Upper lobe of left lung (tissue), 6 donors: ENCODE data around the gene CPPED1. TPM values are rescaled to one million over a fixed set of nuclear protein-coding genes. Genes with fewer than 3 reads are reported as not detected.

ENCODE experiments used
- ATAC-seq, 2 donors: fragments of 200-7000 bp; cut with Tn5 transposase; one replicate each; pipeline ENCODE4 v1.9.1; 2022; ENCODE audit warnings: mild to moderate bottlenecking in 2 of 2, moderate library complexity in 2 of 2; ENCODE audit not compliant: low FRiP score in 2 of 2
- DNase-seq, 2 donors: peaks; one replicate each; pipeline ENCODE4 v3.0.0-alpha.2; 2019 to 2020
- H3K27ac ChIP-seq, 4 donors: fragments of 200-600 bp; sonication (generic); one replicate each; pipeline ENCODE4 v1.5.1; 2016 to 2019
- H3K27me3 ChIP-seq, 4 donors: fragments of 200-600 bp; sonication (generic); one replicate each; pipeline ENCODE4 v1.5.1; 2017 to 2019
- H3K36me3 ChIP-seq, 4 donors: fragments of 200-600 bp; sonication (generic); one replicate each; pipeline ENCODE4 v1.5.1; 2016 to 2019
- H3K4me1 ChIP-seq, 4 donors: fragments of 200-600 bp; sonication (generic); one replicate each; pipeline ENCODE4 v1.5.1; 2018 to 2019
- H3K4me3 ChIP-seq, 4 donors: fragments of 200-600 bp; sonication (generic); one replicate each; pipeline ENCODE4 v1.5.1; 2017 to 2019; ENCODE audit warnings: mild to moderate bottlenecking in 2 of 4, moderate library complexity in 1 of 4
- H3K9me3 ChIP-seq, 4 donors: fragments of 200-600 bp; sonication (generic); one replicate each; pipeline ENCODE4 v1.5.1; 2018 to 2019
- EP300 ChIP-seq, 4 donors: sonication (generic); formaldehyde crosslinking; IDR thresholded peaks; one replicate each; pipeline ENCODE4 v1.5.1; 2017; ENCODE audit warnings: antibody characterized with exemption in 4 of 4, control low read depth in 2 of 4
- POLR2A ChIP-seq, 4 donors: fragments of 450-650 bp; IDR thresholded peaks; one replicate each; pipeline ENCODE4 v1.5.1; 2016 to 2017; ENCODE audit warnings: antibody characterized with exemption in 4 of 4, mild to moderate bottlenecking in 2 of 4
- POLR2AphosphoS5 ChIP-seq, 2 donors: sonication (generic); formaldehyde crosslinking; IDR thresholded peaks; one replicate each; pipeline ENCODE4 v1.5.1; 2017; ENCODE audit warnings: antibody characterized with exemption in 2 of 2
- WGBS, 2 donors: methylation state at CpG; one replicate each; pipeline ENCODE4 v1.1.5; 2017 to 2018; 5-methylcytosine and 5-hydroxymethylcytosine counted together
- total RNA-seq, 6 donors: library from RNA; depleted of rRNA in 4 of 6; stranded (reverse); fragments of >200 nt in 4 of 6; gene quantifications; one replicate each; pipeline versions ENCODE4 v1.1.0 to v1.2.1, GENCODE V29; 2016 to 2021
- TF ChIP-seq, protein P1 (sequence below), 6 experiments: fragments of 450-650 bp in 4 of 6; fragments of 200-600 bp in 2 of 6; sonication (generic) in 2 of 6; IDR thresholded peaks; one replicate each; pipeline ENCODE4 v1.5.1; 2016 to 2019; ENCODE audit warnings: antibody characterized with exemption in 6 of 6
- donor health status: DM: no; HTN: no; CAD: no; lungs with moderate emphysema.
- donor health status: DM: no; HTN: yes; CAD: no; lungs with severe emphysema.

The CPPED1 gene
- total RNA-seq, 6 donors from 2014 or later, result 12.5 to 32.5 (median 23.1) TPM

DNA sequence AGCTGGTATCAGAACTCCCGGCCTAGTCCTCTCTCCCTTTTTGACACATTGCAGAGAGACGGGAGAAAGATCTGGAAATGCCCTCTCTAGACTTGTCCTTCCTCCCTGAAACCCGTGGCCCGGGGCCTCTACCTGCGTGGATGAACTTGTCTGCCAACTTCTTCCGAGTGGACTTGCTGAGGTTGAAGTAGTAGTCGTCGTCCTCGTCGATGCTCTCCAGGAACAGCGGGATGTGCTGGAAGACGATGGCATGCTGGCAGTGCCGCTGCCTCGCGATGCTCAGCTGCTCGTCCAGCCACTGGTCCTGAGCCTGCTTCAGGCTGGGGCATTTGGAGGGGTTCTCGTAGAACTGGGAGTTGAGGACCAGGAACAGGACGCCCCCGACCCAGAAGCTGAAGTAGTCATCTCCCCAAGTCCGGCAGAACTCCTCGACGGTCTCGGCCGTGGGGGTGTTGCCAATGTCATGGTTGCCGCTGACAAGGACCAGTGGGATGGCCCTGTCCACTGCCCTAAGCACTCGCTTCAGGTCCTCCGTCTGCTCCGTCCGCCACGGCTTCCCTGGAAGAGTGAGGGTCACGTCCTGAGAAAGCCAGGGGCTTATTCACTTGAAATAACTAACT is 99.1 kb downstream of the CPPED1 start:
- Histone ChIP-seq H3K4me3 (no peak overlapping the region), H3K27me3 (no peaks in the 10 kb centered on the region), H3K27ac (no peak overlapping the region), H3K4me1 (no peaks in the 10 kb centered on the region), H3K9me3 (no peaks in the 10 kb centered on the region), H3K36me3 (peaks cover 0 to 17% (median 8%) of the 10 kb centered on the region in 4 donors)
- ATAC-seq (no peak), DNase-seq (peak in 1 of 2 donors; percentile 59)
- TF ChIP-seq POLR2A (IDR thresholded peaks at IDR 0.05), result no peak
- TF ChIP-seq EP300 (IDR thresholded peaks at IDR 0.05), result no peak
- TF ChIP-seq POLR2AphosphoS5 (IDR thresholded peaks at IDR 0.05), result no peak
- TF ChIP-seq, protein P1, sequence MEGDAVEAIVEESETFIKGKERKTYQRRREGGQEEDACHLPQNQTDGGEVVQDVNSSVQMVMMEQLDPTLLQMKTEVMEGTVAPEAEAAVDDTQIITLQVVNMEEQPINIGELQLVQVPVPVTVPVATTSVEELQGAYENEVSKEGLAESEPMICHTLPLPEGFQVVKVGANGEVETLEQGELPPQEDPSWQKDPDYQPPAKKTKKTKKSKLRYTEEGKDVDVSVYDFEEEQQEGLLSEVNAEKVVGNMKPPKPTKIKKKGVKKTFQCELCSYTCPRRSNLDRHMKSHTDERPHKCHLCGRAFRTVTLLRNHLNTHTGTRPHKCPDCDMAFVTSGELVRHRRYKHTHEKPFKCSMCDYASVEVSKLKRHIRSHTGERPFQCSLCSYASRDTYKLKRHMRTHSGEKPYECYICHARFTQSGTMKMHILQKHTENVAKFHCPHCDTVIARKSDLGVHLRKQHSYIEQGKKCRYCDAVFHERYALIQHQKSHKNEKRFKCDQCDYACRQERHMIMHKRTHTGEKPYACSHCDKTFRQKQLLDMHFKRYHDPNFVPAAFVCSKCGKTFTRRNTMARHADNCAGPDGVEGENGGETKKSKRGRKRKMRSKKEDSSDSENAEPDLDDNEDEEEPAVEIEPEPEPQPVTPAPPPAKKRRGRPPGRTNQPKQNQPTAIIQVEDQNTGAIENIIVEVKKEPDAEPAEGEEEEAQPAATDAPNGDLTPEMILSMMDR (IDR thresholded peaks at IDR 0.05), result no peak
- 93 to 96% methylated on average over 19 to 31 of the region's 31 CpGs for WGBS, 2 donors

DNA sequence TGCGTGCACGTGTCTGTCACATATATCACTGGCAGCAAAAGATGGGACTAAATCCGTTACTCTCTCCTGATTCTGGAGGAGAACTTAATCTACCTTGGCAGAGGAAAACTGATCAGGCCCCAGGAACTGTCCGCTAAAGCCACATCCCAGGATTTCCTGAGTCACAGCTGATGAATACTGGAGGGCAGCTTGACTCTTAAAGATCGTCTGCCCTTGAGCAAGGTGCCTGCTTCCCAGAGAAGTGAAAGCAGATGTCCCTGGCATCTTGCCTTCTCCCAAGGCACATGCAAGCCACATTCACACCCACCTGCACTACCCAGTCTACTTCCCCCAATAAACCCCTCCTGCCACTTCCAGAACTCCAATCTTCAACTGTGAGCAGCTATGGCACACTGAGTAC is 99.8 kb downstream of the CPPED1 start:
- WGBS, 2 donors, result 76 to 87% methylated on average over 5 of the region's 5 CpGs
- no peak overlapping the region for H3K4me3 ChIP-seq
- ATAC-seq (no peak), DNase-seq (no peak)
- no peak overlapping the region for H3K27ac ChIP-seq
- H3K4me1 ChIP-seq, result no peaks in the 10 kb centered on the region
- no peaks in the 10 kb centered on the region for H3K9me3 ChIP-seq
- TF ChIP-seq, protein P1 (IDR thresholded peaks at IDR 0.05), result no peak
- TF ChIP-seq EP300 (IDR thresholded peaks at IDR 0.05) (no peak), POLR2A (IDR thresholded peaks at IDR 0.05) (no peak), POLR2AphosphoS5 (IDR thresholded peaks at IDR 0.05) (no peak)
- H3K36me3 ChIP-seq, result peaks cover 0 to 17% (median 8%) of the 10 kb centered on the region in 4 donors
- H3K27me3 ChIP-seq, result no peaks in the 10 kb centered on the region

DNA sequence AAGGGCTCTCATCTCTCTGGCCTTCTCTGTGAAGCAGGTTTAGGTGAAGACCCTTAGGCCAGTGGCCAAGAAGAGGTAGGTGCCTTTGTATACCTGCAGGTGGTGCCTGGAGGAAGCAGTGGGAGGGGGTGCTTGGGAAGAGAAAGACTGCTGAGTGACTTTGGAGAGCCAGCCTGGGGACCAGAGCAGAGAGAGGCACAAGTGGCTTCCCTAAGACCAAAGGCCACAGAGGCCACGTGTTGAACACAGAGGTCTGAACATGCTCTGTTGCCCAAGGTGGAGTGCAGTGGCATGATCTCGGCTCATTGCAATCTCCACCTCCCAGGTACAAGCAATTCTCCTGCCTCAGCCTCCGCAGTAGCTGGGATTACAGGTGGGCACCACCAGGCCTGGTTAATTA is 103.5 kb downstream of the CPPED1 start:
- Histone ChIP-seq H3K36me3 (peaks cover 0 to 17% (median 8%) of the 10 kb centered on the region in 4 donors), H3K27ac (no peak overlapping the region), H3K27me3 (no peaks in the 10 kb centered on the region), H3K4me1 (no peaks in the 10 kb centered on the region), H3K4me3 (no peak overlapping the region), H3K9me3 (no peaks in the 10 kb centered on the region)
- 93 to 100% methylated on average over 1 to 3 of the region's 3 CpGs for WGBS, 2 donors
- no peak for ATAC-seq
- no peak for DNase-seq
- TF ChIP-seq, protein P1 (IDR thresholded peaks at IDR 0.05), result no peak
- TF ChIP-seq POLR2AphosphoS5 (IDR thresholded peaks at IDR 0.05) (no peak), POLR2A (IDR thresholded peaks at IDR 0.05) (no peak), EP300 (IDR thresholded peaks at IDR 0.05) (no peak)

DNA sequence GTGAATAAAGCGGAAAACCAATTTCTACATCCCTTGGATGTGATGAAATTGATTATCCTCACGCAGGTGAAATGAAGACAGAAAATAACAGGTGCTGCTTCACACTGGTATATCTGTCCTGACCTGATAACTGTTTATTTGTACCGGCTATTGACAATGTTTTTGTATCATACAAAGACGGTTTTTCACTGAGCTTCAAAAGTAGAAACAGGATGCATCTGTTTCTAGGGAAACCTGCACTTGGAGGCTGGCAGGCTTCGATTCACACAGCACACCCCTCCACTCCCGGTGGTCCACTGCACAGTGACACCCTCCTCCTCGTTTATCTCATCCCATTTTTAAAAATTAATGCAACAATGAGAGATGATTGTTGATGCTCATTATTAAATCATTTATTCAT is 104.5 kb downstream of the CPPED1 start:
- Histone ChIP-seq H3K4me3 (no peak overlapping the region), H3K4me1 (no peaks in the 10 kb centered on the region), H3K36me3 (peaks cover 0 to 10% (median 3%) of the 10 kb centered on the region in 4 donors), H3K9me3 (no peaks in the 10 kb centered on the region), H3K27me3 (no peaks in the 10 kb centered on the region), H3K27ac (no peak overlapping the region)
- DNase-seq (no peak), ATAC-seq (no peak)
- 75% methylated on average over 7 of the region's 7 CpGs for WGBS, 2 donors
- TF ChIP-seq, protein P1 (IDR thresholded peaks at IDR 0.05), result no peak
- TF ChIP-seq POLR2AphosphoS5 (IDR thresholded peaks at IDR 0.05) (no peak), POLR2A (IDR thresholded peaks at IDR 0.05) (no peak), EP300 (IDR thresholded peaks at IDR 0.05) (no peak)

DNA sequence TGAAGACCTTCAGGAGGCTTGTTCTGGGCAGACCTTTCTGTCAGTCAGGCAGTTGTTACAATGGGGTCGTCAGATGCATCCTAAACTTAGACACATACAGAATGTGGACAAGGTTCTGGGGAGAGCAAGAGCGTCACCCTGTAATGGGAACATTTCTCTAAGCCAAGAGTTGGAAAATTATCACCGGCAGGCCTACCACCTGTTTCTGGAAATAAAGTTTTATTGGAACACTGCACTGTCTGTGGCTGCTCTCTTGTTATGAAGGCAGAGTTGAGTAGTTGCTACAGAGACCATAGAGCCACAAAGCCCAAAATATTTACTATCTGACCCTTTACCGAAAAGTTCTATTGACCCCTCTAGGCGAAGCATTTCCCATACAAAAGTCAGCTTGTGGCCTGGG is 106.2 kb downstream of the CPPED1 start:
- TF ChIP-seq POLR2AphosphoS5 (IDR thresholded peaks at IDR 0.05) (no peak), EP300 (IDR thresholded peaks at IDR 0.05) (no peak), POLR2A (IDR thresholded peaks at IDR 0.05) (no peak)
- TF ChIP-seq, protein P1 (IDR thresholded peaks at IDR 0.05), result no peak
- no peaks in the 10 kb centered on the region for H3K27me3 ChIP-seq
- no peaks in the 10 kb centered on the region for H3K4me1 ChIP-seq
- H3K9me3 ChIP-seq, result no peaks in the 10 kb centered on the region
- H3K27ac ChIP-seq, result no peak overlapping the region
- H3K36me3 ChIP-seq, result peaks cover 0 to 7% (median 3%) of the 10 kb centered on the region in 4 donors
- 89 to 91% methylated on average over 4 to 5 of the region's 5 CpGs for WGBS, 2 donors
- ATAC-seq, result no peak
- DNase-seq, result no peak
- H3K4me3 ChIP-seq, result no peak overlapping the region
